ENCODE measurements around the gene GSK3B.

- TF ChIP-seq, protein P1, sequence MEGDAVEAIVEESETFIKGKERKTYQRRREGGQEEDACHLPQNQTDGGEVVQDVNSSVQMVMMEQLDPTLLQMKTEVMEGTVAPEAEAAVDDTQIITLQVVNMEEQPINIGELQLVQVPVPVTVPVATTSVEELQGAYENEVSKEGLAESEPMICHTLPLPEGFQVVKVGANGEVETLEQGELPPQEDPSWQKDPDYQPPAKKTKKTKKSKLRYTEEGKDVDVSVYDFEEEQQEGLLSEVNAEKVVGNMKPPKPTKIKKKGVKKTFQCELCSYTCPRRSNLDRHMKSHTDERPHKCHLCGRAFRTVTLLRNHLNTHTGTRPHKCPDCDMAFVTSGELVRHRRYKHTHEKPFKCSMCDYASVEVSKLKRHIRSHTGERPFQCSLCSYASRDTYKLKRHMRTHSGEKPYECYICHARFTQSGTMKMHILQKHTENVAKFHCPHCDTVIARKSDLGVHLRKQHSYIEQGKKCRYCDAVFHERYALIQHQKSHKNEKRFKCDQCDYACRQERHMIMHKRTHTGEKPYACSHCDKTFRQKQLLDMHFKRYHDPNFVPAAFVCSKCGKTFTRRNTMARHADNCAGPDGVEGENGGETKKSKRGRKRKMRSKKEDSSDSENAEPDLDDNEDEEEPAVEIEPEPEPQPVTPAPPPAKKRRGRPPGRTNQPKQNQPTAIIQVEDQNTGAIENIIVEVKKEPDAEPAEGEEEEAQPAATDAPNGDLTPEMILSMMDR (IDR thresholded peaks at IDR 0.05; ENCODE audit: low read length), result peak; percentile 33
- no peak for TF ChIP-seq EZH2 (optimal IDR thresholded peaks at IDR 0.05; ENCODE audit: low read depth, low read length)
- no peak for TF ChIP-seq EZH2phosphoT487 (IDR thresholded peaks at IDR 0.05; ENCODE audit: low read length)
Observed at GRCh38 chr3:119810018-119810435, 284.2 kb downstream of the GSK3B start.
